BLaER1 treated with 17β-estradiol and CSF1 and Interleukin-3, amounts not matched to agents 10 nM and 100 nM (cell line): ENCODE data around the gene RELB.
A peak's percentile ranks its signal among the peaks of the same experiment; 100 is the strongest.

Experiments
- H3K27ac ChIP-seq, 11 experiments: shearing (Covaris generic); formaldehyde crosslinking; 2 replicates each; pipeline ENCODE4 v1.8.1; 2022
- H3K27me3 ChIP-seq, 11 experiments: shearing (Covaris generic); formaldehyde crosslinking; 2 replicates each; pipeline ENCODE4 v1.8.1; 2022
- H3K36me3 ChIP-seq, 11 experiments: shearing (Covaris generic); formaldehyde crosslinking; 2 replicates each; pipeline ENCODE4 v1.8.1; 2022
- H3K4me1 ChIP-seq, 10 experiments: shearing (Covaris generic); formaldehyde crosslinking; 2 replicates each; pipeline ENCODE4 v1.8.1; 2022
- H3K4me2 ChIP-seq, 11 experiments: shearing (Covaris generic); formaldehyde crosslinking; 2 replicates each; pipeline ENCODE4 v1.8.1; 2022
- H3K4me3 ChIP-seq, 10 experiments: shearing (Covaris generic); formaldehyde crosslinking; 2 replicates each; pipeline ENCODE4 v1.8.1; 2022
- H3K9ac ChIP-seq, 11 experiments: shearing (Covaris generic); formaldehyde crosslinking; 2 replicates each; pipeline ENCODE4 v1.8.1; 2022
- H3K9me3 ChIP-seq, 11 experiments: shearing (Covaris generic); formaldehyde crosslinking; replicated peaks in 1 of 11; 2 replicates each; pipeline ENCODE4 v1.8.1; 2022
- H4K20me1 ChIP-seq, 11 experiments: shearing (Covaris generic); formaldehyde crosslinking; 2 replicates each; pipeline ENCODE4 v1.8.1; 2022
- Cebpa-rat ChIP-seq, 11 experiments: shearing (Covaris generic); IDR thresholded peaks; 2 replicates each; pipeline ENCODE4 v1.8.1; 2022

The RELB gene

DNA sequence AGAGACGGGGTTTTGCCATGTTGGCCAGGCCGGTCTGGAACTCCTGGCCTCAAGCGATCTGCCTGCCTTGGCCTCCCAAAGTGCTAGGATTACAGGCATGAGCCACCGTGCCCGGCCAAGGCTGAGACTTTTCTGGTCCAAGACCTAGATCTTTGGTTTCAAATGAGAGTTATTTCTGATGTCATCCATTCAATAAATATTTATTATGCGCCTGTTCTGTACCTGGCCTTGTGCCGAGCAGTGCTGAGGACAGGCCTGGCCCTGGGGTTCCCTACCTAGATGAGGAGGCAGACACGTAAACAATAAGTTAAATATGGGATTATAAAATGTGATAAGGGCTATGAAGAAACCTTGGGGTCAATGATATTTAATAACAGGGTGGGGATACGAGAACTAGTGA is 4.5 kb downstream of the RELB start:
- peaks cover 22 to 40% (median 29%) of the 10 kb centered on the region in 10 experiments for H3K4me1 ChIP-seq
- peaks cover 8 to 80% (median 39%) of the 10 kb centered on the region in 11 experiments; a peak in 19 of 22 replicates for H3K36me3 ChIP-seq
- H3K9ac ChIP-seq, result no peak overlapping the region
- no peak overlapping the region for H3K4me2 ChIP-seq
- H3K27ac ChIP-seq, result peak overlapping the region in 1 of 11 experiments; percentile 35; a peak in 1 of 22 replicates
- no peaks in the 10 kb centered on the region for H3K27me3 ChIP-seq
- H3K9me3 ChIP-seq, result no peaks in the 10 kb centered on the region
- TF ChIP-seq Cebpa-rat (IDR thresholded peaks at IDR 0.05), result no peak
- H4K20me1 ChIP-seq, result peaks cover 0 to 62% (median 19%) of the 10 kb centered on the region in 11 experiments; a peak in 13 of 22 replicates
- no peak overlapping the region for H3K4me3 ChIP-seq

DNA sequence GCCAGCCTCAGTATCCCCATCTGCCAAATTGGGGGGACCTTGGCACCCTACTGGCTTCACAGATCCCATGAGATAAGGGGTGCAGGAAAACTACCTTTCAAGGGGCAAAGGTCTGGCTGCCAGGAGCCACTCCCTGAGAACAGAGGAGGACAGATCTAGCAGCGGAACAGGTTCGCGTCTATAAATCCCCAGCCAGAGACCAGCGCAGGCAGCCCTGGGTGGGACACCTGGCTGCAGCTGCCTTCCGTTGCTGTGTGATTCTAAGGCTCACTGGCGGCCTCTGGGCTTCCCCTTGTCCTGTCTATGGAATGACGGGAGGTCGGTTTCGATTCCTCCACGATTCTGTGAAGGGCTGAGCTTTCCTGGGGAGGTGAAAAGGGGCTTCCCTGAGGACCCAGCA is 7.3 kb downstream of the RELB start:
- H3K36me3 ChIP-seq, result peaks cover 20 to 97% (median 52%) of the 10 kb centered on the region in 11 experiments
- no peaks in the 10 kb centered on the region for H3K9me3 ChIP-seq
- no peaks in the 10 kb centered on the region for H3K27me3 ChIP-seq
- no peak overlapping the region for H3K9ac ChIP-seq
- no peak for TF ChIP-seq Cebpa-rat (IDR thresholded peaks at IDR 0.05)
- H3K4me1 ChIP-seq, result peaks cover 11 to 28% (median 18%) of the 10 kb centered on the region in 10 experiments; a peak in 19 of 20 replicates
- no peak overlapping the region for H3K4me2 ChIP-seq
- no peak overlapping the region for H3K4me3 ChIP-seq
- H4K20me1 ChIP-seq, result peaks cover 0 to 59% (median 9%) of the 10 kb centered on the region in 11 experiments; a peak in 8 of 22 replicates
- H3K27ac ChIP-seq, result no peak overlapping the region

DNA sequence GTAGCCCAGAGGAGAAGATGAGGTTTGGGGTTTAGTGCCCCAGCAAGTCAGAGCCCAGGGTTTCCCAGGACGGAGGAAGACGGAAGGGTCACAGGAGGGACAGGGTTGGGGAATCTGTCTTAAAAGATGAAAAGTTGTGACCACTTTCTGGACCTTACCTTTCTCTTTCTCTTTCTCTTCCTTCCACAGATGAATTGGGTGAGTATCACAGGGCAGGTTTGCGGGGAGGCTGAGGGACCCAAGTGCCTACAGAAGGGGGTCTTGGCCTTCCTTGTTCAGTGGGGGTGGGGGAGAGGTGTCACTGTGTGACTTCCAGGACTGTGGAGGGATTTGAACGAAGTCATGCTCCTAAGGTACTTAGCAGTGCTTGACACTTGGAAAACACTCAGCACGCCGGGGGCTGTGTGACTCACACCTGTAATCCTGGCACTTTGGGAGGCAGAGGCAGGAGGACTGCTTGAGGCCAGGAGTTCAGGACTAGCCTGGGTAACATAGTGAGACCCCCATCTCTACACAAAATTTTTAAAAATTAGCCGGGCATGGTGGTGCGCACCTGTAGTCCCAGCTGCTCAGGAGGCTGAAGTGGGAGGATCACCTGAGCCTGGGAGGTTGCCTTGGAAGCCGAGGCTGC is 8.5 kb downstream of the RELB start:
- Histone ChIP-seq H3K4me2 (peak overlapping the region in 7 of 11 experiments; percentile 3 to 45 (median 17); a peak in 11 of 22 replicates), H3K9me3 (no peaks in the 10 kb centered on the region), H3K4me3 (no peak overlapping the region), H3K27me3 (no peaks in the 10 kb centered on the region), H3K9ac (0 out of 22 replicates have a peak overlapping the region, but pooled peaks of 2 of the 11 experiments have one; percentile 2 to 9), H3K27ac (no peak overlapping the region), H3K36me3 (peaks cover 24 to 97% (median 51%) of the 10 kb centered on the region in 11 experiments), H4K20me1 (peaks cover 0 to 51% (median 9%) of the 10 kb centered on the region in 11 experiments; a peak in 8 of 22 replicates), H3K4me1 (peaks cover 11 to 28% (median 18%) of the 10 kb centered on the region in 10 experiments; a peak in 19 of 20 replicates)
- TF ChIP-seq Cebpa-rat (IDR thresholded peaks at IDR 0.05), result no peak

DNA sequence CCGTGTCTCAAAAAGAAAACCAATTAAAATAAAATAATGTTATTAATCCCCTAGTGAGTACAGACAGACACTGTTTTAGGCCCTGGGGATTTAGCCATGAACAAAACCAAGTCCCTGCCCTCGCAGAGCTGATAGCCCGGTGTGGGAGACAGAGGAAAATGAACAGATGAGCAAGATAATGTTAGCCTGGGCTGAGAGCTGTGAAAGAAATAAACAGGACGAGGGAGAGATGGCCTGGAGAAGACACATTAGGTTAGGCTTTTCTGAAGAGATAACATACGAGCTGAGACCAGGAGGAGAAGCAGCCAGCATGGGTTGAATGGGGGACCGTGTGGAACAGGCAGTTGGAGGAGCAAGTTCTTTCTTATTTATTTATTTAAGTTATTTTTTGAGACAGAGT is 9.0 kb downstream of the RELB start:
- Histone ChIP-seq H4K20me1 (peaks cover 0 to 47% (median 9%) of the 10 kb centered on the region in 11 experiments; a peak in 8 of 22 replicates), H3K4me3 (no peak overlapping the region), H3K4me1 (peaks cover 11 to 28% (median 18%) of the 10 kb centered on the region in 10 experiments), H3K9ac (peak overlapping the region in 5 of 11 experiments; percentile 2 to 40 (median 24); a peak in 2 of 22 replicates), H3K36me3 (peaks cover 28 to 97% (median 51%) of the 10 kb centered on the region in 11 experiments), H3K9me3 (no peaks in the 10 kb centered on the region), H3K27me3 (no peaks in the 10 kb centered on the region), H3K4me2 (peak overlapping the region in 7 of 11 experiments; percentile 3 to 45 (median 17); a peak in 10 of 22 replicates), H3K27ac (peak overlapping the region in 3 of 11 experiments; percentile 20 to 48 (median 39); a peak in 4 of 22 replicates)
- TF ChIP-seq Cebpa-rat (IDR thresholded peaks at IDR 0.05), result no peak

DNA sequence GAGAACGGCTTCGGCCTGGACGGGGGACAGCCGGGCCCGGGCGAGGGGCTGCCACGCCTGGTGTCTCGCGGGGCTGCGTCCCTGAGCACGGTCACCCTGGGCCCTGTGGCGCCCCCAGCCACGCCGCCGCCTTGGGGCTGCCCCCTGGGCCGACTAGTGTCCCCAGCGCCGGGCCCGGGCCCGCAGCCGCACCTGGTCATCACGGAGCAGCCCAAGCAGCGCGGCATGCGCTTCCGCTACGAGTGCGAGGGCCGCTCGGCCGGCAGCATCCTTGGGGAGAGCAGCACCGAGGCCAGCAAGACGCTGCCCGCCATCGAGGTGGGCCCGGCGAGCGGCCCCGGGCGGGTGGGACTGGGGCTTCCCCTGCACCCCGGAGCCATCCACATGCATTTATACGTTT is 10.7 kb downstream of the RELB start:
- Histone ChIP-seq H3K36me3 (peaks cover 29 to 98% (median 46%) of the 10 kb centered on the region in 11 experiments), H3K27me3 (no peaks in the 10 kb centered on the region), H3K4me3 (no peak overlapping the region), H3K27ac (no peak overlapping the region), H3K4me2 (no peak overlapping the region), H3K9ac (no peak overlapping the region), H3K9me3 (no peaks in the 10 kb centered on the region), H4K20me1 (peaks cover 0 to 48% (median 9%) of the 10 kb centered on the region in 11 experiments; a peak in 9 of 22 replicates), H3K4me1 (peaks cover 5 to 27% (median 20%) of the 10 kb centered on the region in 10 experiments)
- no peak for TF ChIP-seq Cebpa-rat (IDR thresholded peaks at IDR 0.05)

- Histone ChIP-seq H3K36me3 (peaks cover 29 to 97% (median 47%) of the 10 kb centered on the region in 11 experiments), H4K20me1 (peaks cover 0 to 28% (median 0%) of the 10 kb centered on the region in 11 experiments; a peak in 5 of 22 replicates), H3K4me1 (peaks cover 0 to 14% (median 4%) of the 10 kb centered on the region in 10 experiments; a peak in 7 of 20 replicates), H3K27ac (peak overlapping the region in 5 of 11 experiments; percentile 1 to 44 (median 34); a peak in 6 of 22 replicates), H3K4me2 (peak overlapping the region in 5 of 11 experiments; percentile 2 to 30 (median 12); a peak in 6 of 22 replicates), H3K27me3 (no peaks in the 10 kb centered on the region), H3K4me3 (no peak overlapping the region), H3K9ac (peak overlapping the region in 5 of 11 experiments; percentile 0 to 47 (median 29); a peak in 8 of 22 replicates), H3K9me3 (no peaks in the 10 kb centered on the region)
- no peak for TF ChIP-seq Cebpa-rat (IDR thresholded peaks at IDR 0.05)
These were observed 15.4 kb downstream of the RELB start for GRCh38 chr19:45016388-45017314.

DNA sequence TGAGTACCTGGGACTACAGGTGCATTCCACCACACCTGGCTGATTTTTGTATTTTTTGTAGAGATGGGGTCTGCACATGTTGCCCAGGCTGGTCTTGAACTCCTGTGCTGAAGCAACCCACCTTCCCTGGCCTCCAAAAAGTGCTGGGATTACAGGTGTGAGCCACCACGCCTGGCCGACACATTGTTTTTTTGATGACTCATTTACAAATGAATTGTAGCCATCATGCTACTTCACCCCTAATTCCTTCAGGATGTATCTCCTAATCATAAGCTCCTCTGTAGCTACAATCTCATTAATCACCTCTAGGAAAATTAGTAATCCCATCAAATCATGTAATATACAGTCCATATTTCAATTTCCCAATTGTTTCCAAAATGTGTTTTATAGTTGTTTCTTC is 17.9 kb downstream of the RELB start:
- Histone ChIP-seq H3K4me1 (peaks cover 0 to 19% (median 8%) of the 10 kb centered on the region in 10 experiments; a peak in 8 of 20 replicates), H3K9me3 (no peaks in the 10 kb centered on the region), H3K4me2 (no peak overlapping the region), H3K4me3 (no peak overlapping the region), H3K27me3 (no peaks in the 10 kb centered on the region), H3K36me3 (peaks cover 6 to 94% (median 35%) of the 10 kb centered on the region in 11 experiments; a peak in 20 of 22 replicates), H3K9ac (no peak overlapping the region), H3K27ac (no peak overlapping the region), H4K20me1 (peaks cover 0 to 28% (median 0%) of the 10 kb centered on the region in 11 experiments; a peak in 5 of 22 replicates)
- no peak for TF ChIP-seq Cebpa-rat (IDR thresholded peaks at IDR 0.05)

GRCh38 chr19:45020071-45020470 is 18.8 kb downstream of the RELB start:
- peak in 2 of 11 experiments; percentile 16 to 38; a peak in 1 of 22 replicates for TF ChIP-seq Cebpa-rat (IDR thresholded peaks at IDR 0.05)
- H3K4me3 ChIP-seq, result no peak overlapping the region
- H3K4me2 ChIP-seq, result no peak overlapping the region
- H3K9me3 ChIP-seq, result no peaks in the 10 kb centered on the region
- H3K4me1 ChIP-seq, result peaks cover 0 to 19% (median 8%) of the 10 kb centered on the region in 10 experiments; a peak in 8 of 20 replicates
- H3K27ac ChIP-seq, result no peak overlapping the region
- peaks cover 0 to 28% (median 0%) of the 10 kb centered on the region in 11 experiments; a peak in 5 of 22 replicates for H4K20me1 ChIP-seq
- H3K36me3 ChIP-seq, result peaks cover 5 to 94% (median 33%) of the 10 kb centered on the region in 11 experiments; a peak in 19 of 22 replicates
- H3K27me3 ChIP-seq, result no peaks in the 10 kb centered on the region
- no peak overlapping the region; a peak in 2 of 22 replicates for H3K9ac ChIP-seq
